GM10266 (cell line): ENCODE data around the gene ERVK3-1.

Source experiments
- DNase-seq: peaks from one replicate; pipeline ENCODE4 v3.0.0; 2012; ENCODE audit errors: extremely low spot score
- TF ChIP-seq, protein P1 (sequence below): IDR thresholded peaks from 2 replicates; pipeline ENCODE4 v1.5.1; 2012; ENCODE audit warnings: mild to moderate bottlenecking, low read depth; ENCODE audit not compliant: control insufficient read depth, insufficient read depth; ENCODE audit errors: missing control alignments

The ERVK3-1 gene

DNA sequence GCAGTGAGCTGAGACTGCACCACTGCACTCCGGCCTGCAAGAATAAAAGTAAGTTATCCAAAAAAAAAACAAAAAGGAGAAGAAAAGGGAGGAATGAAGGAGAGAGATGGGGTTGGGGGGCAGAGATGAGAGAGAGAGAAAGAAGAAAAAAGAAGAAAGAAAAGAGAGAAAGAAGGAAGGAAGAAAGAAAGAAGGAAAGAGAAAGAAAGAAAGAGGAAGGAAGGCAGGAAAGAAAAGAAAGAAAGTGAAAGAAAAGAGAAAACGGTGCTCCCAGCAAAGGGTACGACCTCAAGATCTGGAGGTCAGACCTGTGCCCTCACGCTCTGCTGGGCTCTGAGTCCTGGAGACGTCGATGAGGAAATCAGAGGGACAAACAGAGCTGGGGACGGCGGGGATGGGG, 44.4 kb downstream of the ERVK3-1 start:
- no peak for DNase-seq
- TF ChIP-seq, protein P1, sequence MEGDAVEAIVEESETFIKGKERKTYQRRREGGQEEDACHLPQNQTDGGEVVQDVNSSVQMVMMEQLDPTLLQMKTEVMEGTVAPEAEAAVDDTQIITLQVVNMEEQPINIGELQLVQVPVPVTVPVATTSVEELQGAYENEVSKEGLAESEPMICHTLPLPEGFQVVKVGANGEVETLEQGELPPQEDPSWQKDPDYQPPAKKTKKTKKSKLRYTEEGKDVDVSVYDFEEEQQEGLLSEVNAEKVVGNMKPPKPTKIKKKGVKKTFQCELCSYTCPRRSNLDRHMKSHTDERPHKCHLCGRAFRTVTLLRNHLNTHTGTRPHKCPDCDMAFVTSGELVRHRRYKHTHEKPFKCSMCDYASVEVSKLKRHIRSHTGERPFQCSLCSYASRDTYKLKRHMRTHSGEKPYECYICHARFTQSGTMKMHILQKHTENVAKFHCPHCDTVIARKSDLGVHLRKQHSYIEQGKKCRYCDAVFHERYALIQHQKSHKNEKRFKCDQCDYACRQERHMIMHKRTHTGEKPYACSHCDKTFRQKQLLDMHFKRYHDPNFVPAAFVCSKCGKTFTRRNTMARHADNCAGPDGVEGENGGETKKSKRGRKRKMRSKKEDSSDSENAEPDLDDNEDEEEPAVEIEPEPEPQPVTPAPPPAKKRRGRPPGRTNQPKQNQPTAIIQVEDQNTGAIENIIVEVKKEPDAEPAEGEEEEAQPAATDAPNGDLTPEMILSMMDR = no peak

DNA sequence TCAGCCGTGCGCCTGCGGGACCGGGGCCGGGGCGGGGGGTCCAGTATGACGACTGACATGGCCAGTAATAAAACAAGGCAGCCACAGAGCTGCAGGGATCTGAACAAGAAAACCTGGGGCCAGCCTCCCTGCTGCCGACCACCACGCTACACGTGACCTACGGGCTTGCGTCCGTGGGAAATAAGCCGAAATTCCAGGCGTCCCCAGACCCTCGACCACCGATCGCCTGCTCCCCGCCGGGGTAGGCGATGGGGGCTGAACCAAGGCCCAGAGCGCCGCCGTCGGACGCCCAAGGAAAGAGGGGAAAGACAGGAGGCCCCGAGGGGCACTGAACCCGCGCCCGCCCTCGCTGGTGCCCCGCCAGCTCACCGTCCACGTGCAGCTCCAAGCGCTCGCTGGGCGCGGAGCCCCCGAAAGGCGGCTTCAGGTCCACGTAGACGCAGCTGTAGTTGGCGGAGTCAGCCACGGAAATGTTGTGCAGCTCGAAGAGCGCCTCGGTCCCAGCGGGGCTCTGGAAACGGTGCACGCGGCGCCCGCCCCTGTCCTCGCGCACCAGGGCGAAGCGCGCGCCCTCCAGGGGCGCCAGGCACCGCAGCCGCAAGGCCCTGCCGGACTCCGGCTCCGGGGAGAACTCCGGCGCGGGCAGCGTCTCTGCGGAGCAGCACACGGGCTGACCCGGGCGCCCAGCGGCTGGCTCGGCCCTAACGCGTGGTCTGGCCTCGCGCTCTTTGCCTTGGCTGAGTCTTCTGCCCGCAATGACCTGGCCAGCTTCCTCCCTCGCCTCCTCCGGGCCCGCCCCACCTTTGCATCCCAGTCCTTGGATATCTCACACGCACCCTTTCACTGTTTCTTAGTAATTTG, 45.1 kb downstream of the ERVK3-1 start:
- TF ChIP-seq, protein P1 = no peak
- DNase-seq = no peak

DNA sequence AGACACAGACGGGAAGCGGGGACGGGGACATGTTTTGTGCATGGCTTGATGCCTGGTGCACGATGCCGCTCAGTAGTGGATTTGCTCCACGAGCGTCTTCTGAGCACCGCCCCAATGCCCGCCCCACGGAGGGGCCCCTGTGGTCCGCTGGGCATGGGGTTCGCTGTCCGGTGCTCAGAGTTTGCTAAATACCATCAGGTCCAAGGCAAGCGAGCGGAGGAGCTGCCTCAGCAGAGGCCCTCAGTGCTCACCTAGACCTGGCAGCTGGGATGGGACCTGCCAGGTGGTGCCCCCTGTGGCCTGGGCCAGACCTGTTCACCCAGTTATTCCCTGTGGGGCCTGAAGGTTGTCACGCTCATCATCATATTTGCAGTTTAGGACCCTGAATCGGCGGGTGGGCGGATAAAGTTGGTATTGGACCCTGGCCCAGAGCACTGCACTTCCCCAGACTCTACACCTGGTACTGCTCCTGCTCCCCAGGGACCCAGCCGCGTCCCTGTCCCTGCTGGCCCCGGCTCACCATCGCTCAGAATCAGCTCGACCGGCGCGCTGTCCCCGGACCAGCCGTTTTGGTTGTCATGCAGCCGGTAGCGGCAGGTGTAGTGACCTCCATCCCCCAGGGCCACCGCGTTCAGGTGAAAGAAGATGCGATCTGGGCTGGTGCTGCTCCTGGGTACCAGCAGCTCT, 45.8 kb downstream of the ERVK3-1 start:
- TF ChIP-seq, protein P1 = no peak
- no peak for DNase-seq

DNA sequence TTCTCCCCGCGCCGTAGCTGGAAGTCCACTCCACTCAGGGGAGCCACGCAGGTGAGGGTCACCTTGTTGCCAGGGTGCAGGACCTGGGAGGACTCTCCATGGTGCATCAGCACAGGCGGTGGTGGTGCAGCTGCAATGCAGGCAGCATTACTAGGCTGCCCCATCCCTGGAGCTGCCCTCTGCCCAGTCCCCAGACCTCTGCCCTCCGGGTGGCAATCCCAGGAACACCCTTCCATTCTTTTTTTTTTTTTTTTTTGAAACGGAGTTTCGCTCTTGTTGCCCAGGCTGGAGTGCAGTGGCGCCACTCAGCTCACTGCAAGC, 46.3 kb downstream of the ERVK3-1 start:
- TF ChIP-seq, protein P1 = no peak
- DNase-seq = no peak

DNA sequence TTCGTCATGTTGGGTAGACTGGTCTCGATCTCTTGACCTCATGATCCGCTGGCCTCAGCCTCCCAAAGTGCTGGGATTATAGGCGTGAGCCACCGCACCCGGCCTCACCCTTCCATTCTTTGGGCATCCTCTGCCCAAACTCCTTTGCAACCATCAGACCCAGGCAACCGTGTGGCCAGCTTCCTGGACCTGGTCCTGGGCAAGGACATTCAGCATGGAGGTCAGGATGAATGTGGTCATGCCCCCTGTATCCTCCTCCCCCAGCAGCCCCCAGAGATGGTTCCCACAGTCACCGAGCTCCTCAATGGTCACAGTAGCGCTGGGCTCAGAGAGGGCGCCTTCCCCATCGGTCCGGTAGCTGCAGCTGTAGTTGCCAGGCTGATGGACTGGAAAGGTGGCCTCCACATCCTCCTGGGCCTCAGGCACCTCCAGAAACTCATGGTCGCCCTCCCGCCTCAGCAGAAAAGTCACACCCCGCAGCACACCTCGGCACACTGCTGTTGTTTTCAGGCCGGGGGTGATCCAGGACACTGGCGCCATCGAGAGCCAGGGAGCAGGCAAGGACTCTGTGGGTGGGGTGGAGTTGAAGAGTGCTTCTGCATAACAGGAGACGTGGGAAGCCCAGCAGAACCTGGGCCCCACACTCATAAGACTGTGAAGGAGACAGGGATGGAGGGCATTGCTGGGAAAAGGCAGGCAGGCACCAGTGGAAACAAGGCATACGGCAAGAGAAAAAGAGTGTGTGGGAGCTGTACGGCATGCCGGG, 47.0 kb downstream of the ERVK3-1 start:
- no peak for DNase-seq
- TF ChIP-seq, protein P1 = no peak

DNA sequence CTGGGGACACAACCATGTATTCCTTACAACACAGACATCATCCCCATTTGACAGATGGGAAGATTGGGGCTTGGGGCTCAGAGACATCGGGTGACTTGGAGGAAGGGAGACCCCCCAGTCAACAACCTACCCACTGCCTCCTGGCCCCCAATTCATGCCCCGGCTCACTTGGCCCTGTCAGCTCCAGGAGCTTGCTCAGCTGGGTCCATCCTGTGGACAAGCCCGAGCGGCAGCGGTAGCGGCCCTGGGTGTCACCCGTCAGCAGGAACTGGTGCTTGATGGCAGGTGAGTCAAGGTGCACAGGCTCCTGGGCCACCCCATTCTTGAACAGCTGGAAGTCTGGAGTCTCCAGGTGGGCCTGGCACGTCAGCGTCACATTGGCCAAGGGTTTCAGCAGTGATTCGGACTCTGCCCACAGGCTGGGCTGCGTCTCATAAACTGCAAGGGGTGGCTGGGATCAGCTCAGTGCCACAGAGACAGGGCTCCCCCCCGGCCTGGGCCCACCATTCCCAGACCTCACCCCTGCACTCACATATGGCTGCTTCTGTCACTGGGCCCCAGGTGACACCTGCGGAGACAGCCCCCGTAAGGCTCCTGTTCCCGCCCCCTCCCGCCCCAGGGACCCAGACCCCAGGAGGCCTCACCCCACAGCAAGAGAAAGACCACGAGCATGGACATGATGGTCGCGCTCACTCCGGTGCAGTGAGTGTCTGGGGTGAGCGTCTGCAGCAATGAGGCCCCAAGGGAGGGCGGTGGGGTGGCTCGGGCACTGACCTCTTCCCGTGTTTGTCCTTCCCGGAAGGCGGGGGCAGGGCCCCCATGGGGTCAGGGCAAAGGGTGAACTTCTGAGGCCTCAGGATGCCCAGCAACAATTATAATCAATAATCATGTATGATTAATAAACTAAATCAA, 47.8 kb downstream of the ERVK3-1 start, which contains the start of gene A1BG:
TSS of gene A1BG (minus strand) at position 733 of the 912 bp plus-strand sequence. CDS start at position 678, 55 bp downstream.
- TF ChIP-seq, protein P1 = no peak
- DNase-seq = no peak
